Frontal cortex (tissue), 4 donors: Measurements from ENCODE around the gene TCL1A. TPM values are rescaled to one million over a fixed set of nuclear protein-coding genes. Genes with fewer than 3 reads are reported as not detected.
A peak's percentile ranks its signal among the peaks of the same experiment; 100 is the strongest.

Experiments used
- DNase-seq, 2 donors: peaks; one replicate each; pipeline ENCODE4 v3.0.0; 2012; ENCODE audit warnings: low spot score in 2 of 2
- FAIRE-seq: peaks from 2 replicates; lab custom pipeline; 2012; peaks lifted over from hg19 to GRCh38; lab: Jason Lieb, UNC
- total RNA-seq: library from RNA; depleted of rRNA; stranded (reverse); fragments of >200 nt; gene quantifications from one replicate; pipeline ENCODE4 v1.2.3, GENCODE V29; 2014
- donor health status: control.
- donor health status: control.
- donor health status: control.

TCL1A gene
- total RNA-seq, 1 donor from 2014 or later = not detected

- FAIRE-seq = no peak
- no peak for DNase-seq
These were observed 3.8 kb downstream of the TCL1A start for GRCh38 chr14:95710106-95710505.

GRCh38 chr14:95707327-95707726 lies 6.6 kb downstream of the TCL1A start:
- no peak for DNase-seq
- no peak for FAIRE-seq

GRCh38 chr14:95705518-95705917 lies 8.4 kb downstream of the TCL1A start:
- FAIRE-seq = peak; percentile 47

GRCh38 chr14:95703805-95704204 lies 10.1 kb downstream of the TCL1A start:
- FAIRE-seq (no peak), DNase-seq (no peak)

More at GRCh38 chr14:95705518-95705917, 8.4 kb downstream of the TCL1A start:
- DNase-seq = no peak

GRCh38 chr14:95703341-95703740 lies 10.6 kb downstream of the TCL1A start:
- FAIRE-seq (no peak), DNase-seq (no peak)

GRCh38 chr14:95701846-95702221 lies 12.1 kb downstream of the TCL1A start:
- DNase-seq = no peak
- FAIRE-seq = no peak

GRCh38 chr14:95700221-95700976 lies 13.5 kb downstream of the TCL1A start:
- FAIRE-seq (no peak), DNase-seq (no peak)

GRCh38 chr14:95699412-95699811 lies 14.5 kb downstream of the TCL1A start:
- FAIRE-seq = no peak
- no peak for DNase-seq

GRCh38 chr14:95698287-95698686 lies 15.6 kb downstream of the TCL1A start:
- no peak for DNase-seq
- no peak for FAIRE-seq

- FAIRE-seq (no peak), DNase-seq (no peak)
These were observed 16.2 kb downstream of the TCL1A start for GRCh38 chr14:95697764-95698163.

GRCh38 chr14:95696741-95697140 lies 17.2 kb downstream of the TCL1A start:
- FAIRE-seq = no peak
- no peak for DNase-seq

- no peak for FAIRE-seq
- DNase-seq = no peak
These were observed 18.0 kb downstream of the TCL1A start for GRCh38 chr14:95695913-95696312.

GRCh38 chr14:95695051-95695450 lies 18.9 kb downstream of the TCL1A start:
- DNase-seq (no peak), FAIRE-seq (no peak)

- FAIRE-seq = no peak
- DNase-seq = no peak
These were observed 21.8 kb downstream of the TCL1A start for GRCh38 chr14:95692109-95692508.

GRCh38 chr14:95691591-95691990 lies 22.3 kb downstream of the TCL1A start:
- DNase-seq (no peak), FAIRE-seq (no peak)

- no peak for FAIRE-seq
- no peak for DNase-seq
These were observed 23.1 kb downstream of the TCL1A start for GRCh38 chr14:95690815-95691214.

- DNase-seq (no peak), FAIRE-seq (no peak)
These were observed 24.5 kb downstream of the TCL1A start for GRCh38 chr14:95689441-95689840.

- DNase-seq = no peak
- FAIRE-seq = no peak
These were observed 27.0 kb downstream of the TCL1A start for GRCh38 chr14:95686935-95687334.

GRCh38 chr14:95685978-95686922 lies 27.7 kb downstream of the TCL1A start, which contains the start of gene TCL1B:
TCL1B (plus strand) TSS chr14:95686426; CDS start chr14:95686468, 42 bp downstream.
- no peak for FAIRE-seq

GRCh38 chr14:95683793-95684192 lies 30.1 kb downstream of the TCL1A start:
- DNase-seq (no peak), FAIRE-seq (no peak)

More at GRCh38 chr14:95685978-95686922, 27.7 kb downstream of the TCL1A start, which contains the start of gene TCL1B:
- DNase-seq = no peak

- DNase-seq = no peak
- no peak for FAIRE-seq
These were observed 32.8 kb downstream of the TCL1A start for GRCh38 chr14:95681153-95681552.
